Activated naive CD8-positive, alpha-beta T cell treated with anti-CD3 and anti-CD28 coated beads, Interleukin-2, amount 10 ng/mL, durations not matched to agents 7 days and 5 days (primary cell): ENCODE data around the gene SLC16A10. TPM values are rescaled to one million over a fixed set of nuclear protein-coding genes. Genes with fewer than 3 reads are reported as not detected.

ENCODE experiments used
- ATAC-seq: fragments of 150-1000 bp; cut with Tn5 transposase; one replicate; pipeline ENCODE4 v1.10.0; 2021; ENCODE audit warnings: low read depth, moderate library complexity
- POLR2A ChIA-PET: fragments of 350-600 bp; sonication (Branson Sonifier 250); formaldehyde crosslinking; loops from one replicate; lab custom pipeline; 2021; ENCODE audit warnings: antibody characterized with exemption; lab: Charles Lee
- DNase-seq: peaks from one replicate; pipeline ENCODE4 v3.0.0; 2021
- H3K27ac Mint-ChIP-seq: one replicate; pipeline ENCODE4 v1.8.0; 2022; ENCODE audit warnings: mild to moderate bottlenecking, mixed read lengths
- H3K27me3 Mint-ChIP-seq: one replicate; pipeline ENCODE4 v1.8.0; 2022; ENCODE audit warnings: mild to moderate bottlenecking, moderate library complexity, mixed read lengths
- H3K36me3 Mint-ChIP-seq: one replicate; pipeline ENCODE4 v1.8.0; 2021; ENCODE audit warnings: mild to moderate bottlenecking, mixed read lengths
- H3K4me1 Mint-ChIP-seq: one replicate; pipeline ENCODE4 v1.8.0; 2021; ENCODE audit warnings: mixed read lengths
- H3K4me3 Mint-ChIP-seq: one replicate; pipeline ENCODE4 v1.8.0; 2022; ENCODE audit warnings: mild to moderate bottlenecking, moderate library complexity, mixed read lengths
- H3K9me3 Mint-ChIP-seq: one replicate; pipeline ENCODE4 v1.8.0; 2021; ENCODE audit warnings: mixed read lengths
- total RNA-seq, 2 experiments: library from RNA; stranded (reverse); gene quantifications; one replicate each; pipeline ENCODE4 v1.2.3, GENCODE V29; 2021

Gene SLC16A10
- total RNA-seq, 2 experiments from 2014 or later: 6.8 to 7.1 TPM

- POLR2A ChIA-PET: no interaction called here
- no peak overlapping the region for H3K27ac Mint-ChIP-seq
- DNase-seq (no peak), ATAC-seq (peak; percentile 66)
- no peak overlapping the region for H3K4me3 Mint-ChIP-seq
- H3K9me3 Mint-ChIP-seq: peaks cover 3% of the 10 kb centered on the region
- peaks cover 7% of the 10 kb centered on the region for H3K36me3 Mint-ChIP-seq
- peaks cover 5% of the 10 kb centered on the region for H3K4me1 Mint-ChIP-seq
- no peaks in the 10 kb centered on the region for H3K27me3 Mint-ChIP-seq
These were observed 8.9 kb downstream of the SLC16A10 start for GRCh38 chr6:111096246-111096645.

DNA sequence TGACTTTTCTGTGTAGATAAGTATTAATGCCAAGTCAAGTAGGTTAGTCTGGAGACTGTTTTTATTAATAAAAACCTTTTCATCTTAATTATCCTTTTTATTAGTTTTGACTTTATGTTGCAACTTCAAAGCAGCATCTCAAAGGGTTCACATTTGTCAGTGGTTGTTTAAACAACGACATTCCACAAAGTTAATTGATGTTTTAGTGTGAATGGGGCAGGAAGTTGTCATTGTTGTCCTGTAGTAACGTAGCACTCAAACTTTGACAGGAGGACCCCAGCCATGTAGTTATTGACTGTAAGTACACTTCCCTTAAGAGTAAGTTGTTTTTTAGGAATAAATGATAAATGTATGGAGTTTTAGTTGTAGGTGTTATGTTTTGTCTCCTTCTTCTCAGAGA lies 11.3 kb downstream of the SLC16A10 start:
- H3K4me1 Mint-ChIP-seq: peaks cover 5% of the 10 kb centered on the region
- ATAC-seq (no peak), DNase-seq (no peak)
- POLR2A ChIA-PET: no interaction called here
- no peak overlapping the region for H3K27ac Mint-ChIP-seq
- peaks cover 3% of the 10 kb centered on the region for H3K9me3 Mint-ChIP-seq
- no peaks in the 10 kb centered on the region for H3K27me3 Mint-ChIP-seq
- H3K36me3 Mint-ChIP-seq: peaks cover 10% of the 10 kb centered on the region
- no peak overlapping the region for H3K4me3 Mint-ChIP-seq

DNA sequence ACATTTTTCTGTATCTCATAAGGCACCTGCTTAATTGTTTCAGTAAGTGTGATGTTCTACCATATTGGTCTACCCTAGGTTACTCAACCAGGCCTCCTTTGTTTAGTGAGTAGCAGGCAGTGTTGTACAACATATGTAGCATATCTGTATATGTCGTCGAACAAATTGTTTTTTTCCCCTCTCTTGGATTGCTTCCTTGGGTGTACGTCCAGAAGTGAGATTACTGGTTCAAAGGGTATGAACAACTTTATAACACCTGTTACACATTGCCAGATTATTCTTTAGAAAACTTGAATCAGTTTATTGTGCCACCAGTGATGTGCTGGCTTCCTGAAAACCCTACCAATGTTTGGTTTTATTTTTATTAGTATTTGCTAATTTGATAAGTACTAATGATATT lies 14.7 kb downstream of the SLC16A10 start:
- no peak overlapping the region for H3K27ac Mint-ChIP-seq
- DNase-seq: no peak
- ATAC-seq: no peak
- H3K4me1 Mint-ChIP-seq: peaks cover 8% of the 10 kb centered on the region
- no peak overlapping the region for H3K4me3 Mint-ChIP-seq
- peaks cover 21% of the 10 kb centered on the region for H3K36me3 Mint-ChIP-seq
- no peaks in the 10 kb centered on the region for H3K27me3 Mint-ChIP-seq
- H3K9me3 Mint-ChIP-seq: peaks cover 7% of the 10 kb centered on the region
- POLR2A ChIA-PET: no interaction called here

DNA sequence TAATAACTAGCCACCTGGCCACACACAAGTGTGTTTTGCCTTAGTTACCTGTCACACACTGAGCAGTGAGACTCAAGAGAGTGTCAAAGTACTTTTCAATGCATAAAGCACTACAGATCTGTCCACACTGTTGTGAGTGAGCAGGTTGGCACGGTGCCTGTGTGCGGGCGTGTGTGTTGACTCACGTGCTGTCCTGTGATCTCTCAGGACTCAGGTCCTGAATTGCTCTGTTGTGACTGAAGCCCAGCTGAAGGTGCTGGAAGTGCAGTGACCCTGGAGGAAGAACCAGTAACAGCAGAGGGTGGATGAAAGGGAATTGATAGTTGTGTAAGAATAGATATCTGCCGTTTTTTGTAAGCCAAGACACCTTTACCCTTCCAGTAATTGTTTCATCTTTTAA lies 18.3 kb downstream of the SLC16A10 start:
- Mint-ChIP-seq H3K27me3 (no peaks in the 10 kb centered on the region), H3K4me3 (no peak overlapping the region), H3K27ac (no peak overlapping the region), H3K36me3 (peaks cover 37% of the 10 kb centered on the region), H3K9me3 (peaks cover 11% of the 10 kb centered on the region), H3K4me1 (peaks cover 13% of the 10 kb centered on the region)
- POLR2A ChIA-PET: no interaction called here
- DNase-seq (no peak), ATAC-seq (no peak)

DNA sequence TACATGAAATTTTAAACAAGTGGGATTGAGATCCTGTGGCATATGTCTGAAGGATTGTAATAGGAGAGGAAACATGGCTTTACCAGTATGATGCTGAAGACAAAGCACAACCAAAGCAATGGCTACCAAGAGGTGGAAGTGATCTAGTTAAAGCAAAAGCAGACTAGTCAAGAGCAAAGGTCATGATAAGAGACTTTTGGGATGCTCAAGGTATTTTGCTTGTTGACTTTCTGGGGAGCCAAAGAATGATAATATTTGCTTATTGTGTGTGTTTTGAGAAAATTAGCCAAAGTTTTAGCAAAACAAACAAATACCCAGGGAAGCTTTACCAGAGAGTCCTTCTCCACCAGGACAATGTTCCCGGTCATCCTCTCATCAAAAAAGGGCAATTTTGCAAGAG lies 20.3 kb downstream of the SLC16A10 start:
- Mint-ChIP-seq H3K4me3 (no peak overlapping the region), H3K4me1 (peaks cover 13% of the 10 kb centered on the region), H3K27ac (no peak overlapping the region), H3K36me3 (peaks cover 37% of the 10 kb centered on the region), H3K27me3 (no peaks in the 10 kb centered on the region), H3K9me3 (peaks cover 11% of the 10 kb centered on the region)
- ATAC-seq (no peak), DNase-seq (no peak)
- POLR2A ChIA-PET: no interaction called here

DNA sequence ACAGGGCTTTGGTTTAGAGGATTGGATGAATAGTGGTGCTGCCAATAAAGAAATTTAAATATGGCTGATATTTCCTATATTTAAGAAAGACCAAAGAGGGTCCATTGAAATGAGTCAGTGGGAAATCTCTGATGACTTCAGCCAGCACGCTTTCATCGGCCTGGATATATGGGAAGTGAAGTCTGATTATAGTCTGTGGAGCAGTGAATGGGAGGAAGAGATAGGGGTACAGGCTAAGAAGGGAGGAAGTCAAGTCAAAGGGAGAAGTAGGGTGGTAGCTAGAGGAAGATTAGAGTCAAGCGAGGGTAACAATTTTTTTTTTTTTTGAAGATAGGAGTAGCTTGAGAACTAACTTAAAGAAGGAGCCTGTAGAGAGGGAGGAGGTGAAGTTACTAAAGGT lies 22.7 kb downstream of the SLC16A10 start:
- H3K36me3 Mint-ChIP-seq: peaks cover 27% of the 10 kb centered on the region
- peaks cover 24% of the 10 kb centered on the region for H3K4me1 Mint-ChIP-seq
- H3K27me3 Mint-ChIP-seq: no peaks in the 10 kb centered on the region
- H3K4me3 Mint-ChIP-seq: no peak overlapping the region
- H3K9me3 Mint-ChIP-seq: peaks cover 9% of the 10 kb centered on the region
- H3K27ac Mint-ChIP-seq: no peak overlapping the region
- DNase-seq (no peak), ATAC-seq (no peak)
- POLR2A ChIA-PET: no interaction called here

GRCh38 chr6:111113336-111114086 lies 26.2 kb downstream of the SLC16A10 start:
- H3K4me3 Mint-ChIP-seq: peak overlapping the region; percentile 70
- ATAC-seq (peak; percentile 77), DNase-seq (no peak)
- H3K36me3 Mint-ChIP-seq: peaks cover 19% of the 10 kb centered on the region
- no peaks in the 10 kb centered on the region for H3K27me3 Mint-ChIP-seq
- H3K4me1 Mint-ChIP-seq: peaks cover 15% of the 10 kb centered on the region
- peaks cover 3% of the 10 kb centered on the region for H3K9me3 Mint-ChIP-seq
- H3K27ac Mint-ChIP-seq: peak overlapping the region; percentile 70
- POLR2A ChIA-PET: interaction anchor here (1.3 kb wide), 1 partner anchor 298 kb away, joined by 3 read pairs; the partner anchor contains the start of gene CDK19

- peak overlapping the region; percentile 70 for H3K27ac Mint-ChIP-seq
- ATAC-seq: peak; percentile 49
- peaks cover 3% of the 10 kb centered on the region for H3K9me3 Mint-ChIP-seq
- no peak for DNase-seq
- peaks cover 19% of the 10 kb centered on the region for H3K36me3 Mint-ChIP-seq
- H3K4me1 Mint-ChIP-seq: peaks cover 15% of the 10 kb centered on the region
- no peaks in the 10 kb centered on the region for H3K27me3 Mint-ChIP-seq
- POLR2A ChIA-PET: no interaction called here
- H3K4me3 Mint-ChIP-seq: peak overlapping the region; percentile 70
These were observed 26.8 kb downstream of the SLC16A10 start for GRCh38 chr6:111114087-111114443.

DNA sequence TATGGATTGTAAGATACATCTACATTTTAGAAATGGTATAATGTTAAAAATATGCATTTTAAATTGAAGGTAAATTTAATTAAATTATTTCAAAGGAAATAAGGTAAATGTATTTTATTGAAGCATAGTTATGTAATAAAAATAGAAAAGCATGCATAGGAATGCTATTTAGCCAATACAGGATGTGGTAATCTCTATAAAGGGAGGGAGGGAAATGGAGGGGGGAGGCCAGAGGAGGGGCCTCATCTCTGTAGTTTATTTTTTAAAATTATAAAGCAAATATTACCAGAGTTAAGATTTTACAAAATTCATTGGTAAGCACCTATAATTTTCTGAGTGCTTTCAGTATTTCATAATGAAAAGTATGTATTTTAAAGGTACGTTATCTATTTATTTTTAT lies 27.2 kb downstream of the SLC16A10 start:
- no peak overlapping the region for H3K4me3 Mint-ChIP-seq
- H3K4me1 Mint-ChIP-seq: peaks cover 15% of the 10 kb centered on the region
- no peak overlapping the region for H3K27ac Mint-ChIP-seq
- no peaks in the 10 kb centered on the region for H3K27me3 Mint-ChIP-seq
- peaks cover 15% of the 10 kb centered on the region for H3K36me3 Mint-ChIP-seq
- peaks cover 3% of the 10 kb centered on the region for H3K9me3 Mint-ChIP-seq
- POLR2A ChIA-PET: no interaction called here
- ATAC-seq (no peak), DNase-seq (no peak)

DNA sequence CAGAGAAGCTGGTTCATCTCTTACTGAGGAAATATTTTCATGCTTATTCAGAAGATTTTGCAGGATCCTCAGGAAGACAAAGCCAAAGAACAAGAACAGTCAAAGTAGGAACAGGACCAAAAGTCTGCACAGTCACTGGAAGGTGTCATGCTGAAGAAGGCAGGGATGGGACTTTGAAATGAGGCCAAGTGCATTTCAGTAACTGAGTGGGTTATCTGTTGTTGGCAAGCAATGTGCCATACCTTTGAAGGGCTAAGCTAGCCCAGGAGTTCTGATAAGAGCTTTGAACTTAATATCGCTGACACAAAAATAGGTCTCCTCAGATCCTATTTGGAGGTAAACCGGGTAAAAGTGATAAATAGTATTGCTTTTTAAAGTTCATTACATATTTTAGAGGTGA lies 31.5 kb downstream of the SLC16A10 start:
- no peaks in the 10 kb centered on the region for H3K27me3 Mint-ChIP-seq
- peaks cover 19% of the 10 kb centered on the region for H3K4me1 Mint-ChIP-seq
- POLR2A ChIA-PET: interaction anchor here (0.7 kb wide), 1 partner anchor 12 kb away, joined by 3 read pairs; no protein-coding TSS in a partner anchor
- peaks cover 9% of the 10 kb centered on the region for H3K36me3 Mint-ChIP-seq
- H3K9me3 Mint-ChIP-seq: peaks cover 3% of the 10 kb centered on the region
- DNase-seq (no peak), ATAC-seq (no peak)
- no peak overlapping the region for H3K4me3 Mint-ChIP-seq
- H3K27ac Mint-ChIP-seq: no peak overlapping the region

DNA sequence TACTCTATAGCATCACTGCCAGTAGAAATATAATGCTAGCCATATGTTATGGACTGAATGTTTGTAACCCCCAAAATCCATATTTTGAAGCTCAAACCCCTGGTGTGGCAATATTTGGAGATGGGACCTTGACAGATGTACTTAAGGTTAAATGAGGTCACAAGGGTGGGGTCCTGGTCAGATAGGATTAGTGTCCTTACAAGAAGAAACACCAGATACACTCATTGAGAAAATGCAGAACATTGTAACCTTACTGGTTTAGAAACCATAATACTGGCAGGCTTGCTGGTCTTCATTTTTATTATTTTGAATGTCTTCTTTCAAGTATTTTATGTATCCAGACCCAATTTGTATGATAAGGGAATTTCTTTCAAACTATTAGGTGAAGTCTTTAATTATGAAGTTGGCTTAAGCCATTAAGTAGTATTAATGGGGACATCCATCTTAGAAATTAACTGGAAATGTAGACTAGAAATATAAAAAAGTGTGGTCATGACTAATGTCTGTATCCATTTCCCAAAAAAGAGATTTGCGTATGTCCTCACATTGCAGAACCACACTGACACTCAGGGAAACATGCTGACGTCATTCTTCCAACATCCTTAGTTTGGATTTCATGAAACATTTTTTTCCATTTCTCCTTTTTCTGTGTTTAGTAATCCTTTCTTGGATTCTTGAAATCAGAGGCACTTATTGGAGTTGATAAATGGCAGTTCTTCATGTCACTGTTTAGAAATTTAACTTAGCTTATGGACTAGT lies 32.4 kb downstream of the SLC16A10 start:
- no peaks in the 10 kb centered on the region for H3K27me3 Mint-ChIP-seq
- POLR2A ChIA-PET: interaction anchor here (0.5 kb wide), 1 partner anchor 52 kb away, joined by 3 read pairs; no protein-coding TSS in a partner anchor
- H3K4me1 Mint-ChIP-seq: peaks cover 15% of the 10 kb centered on the region
- H3K36me3 Mint-ChIP-seq: peaks cover 9% of the 10 kb centered on the region
- H3K9me3 Mint-ChIP-seq: peaks cover 3% of the 10 kb centered on the region
- H3K4me3 Mint-ChIP-seq: no peak overlapping the region
- H3K27ac Mint-ChIP-seq: no peak overlapping the region
- DNase-seq (no peak), ATAC-seq (no peak)

GRCh38 chr6:111121789-111122350 lies 34.6 kb downstream of the SLC16A10 start:
- H3K4me3 Mint-ChIP-seq: peak overlapping the region; percentile 42
- POLR2A ChIA-PET: interaction anchor here (1.3 kb wide), 1 partner anchor 34 kb away, joined by 3 read pairs; the partner anchor contains the start of gene SLC16A10

GRCh38 chr6:111122458-111123286 lies 35.4 kb downstream of the SLC16A10 start:
- Mint-ChIP-seq H3K4me1 (peaks cover 15% of the 10 kb centered on the region), H3K4me3 (peak overlapping the region; percentile 16), H3K27ac (peak overlapping the region; percentile 62), H3K9me3 (no peaks in the 10 kb centered on the region), H3K36me3 (peaks cover 2% of the 10 kb centered on the region), H3K27me3 (no peaks in the 10 kb centered on the region)
- POLR2A ChIA-PET: interaction anchor here (1.3 kb wide), 1 partner anchor 35 kb away, joined by 3 read pairs; the partner anchor contains the start of gene SLC16A10
- ATAC-seq (peak; percentile 64), DNase-seq (no peak)

More at GRCh38 chr6:111121789-111122350, 34.6 kb downstream of the SLC16A10 start:
- ATAC-seq (no peak), DNase-seq (no peak)
- Mint-ChIP-seq H3K27ac (peak overlapping the region; percentile 17), H3K9me3 (no peaks in the 10 kb centered on the region), H3K4me1 (peaks cover 15% of the 10 kb centered on the region), H3K27me3 (no peaks in the 10 kb centered on the region), H3K36me3 (peaks cover 4% of the 10 kb centered on the region)
